Kidney epithelial cell (primary cell): ENCODE measurements around the gene GPR68. TPM values are rescaled to one million over a fixed set of nuclear protein-coding genes. Genes with fewer than 3 reads are reported as not detected.
A peak's percentile ranks its signal among the peaks of the same experiment; 100 is the strongest.

Experiments
- DNase-seq: peaks from one replicate; pipeline ENCODE4 v3.0.0-alpha.2; 2010; ENCODE audit warnings: low read depth
- H3K27me3 ChIP-seq: 2 replicates; pipeline ENCODE4 v1.6.0; 2011; ENCODE audit warnings: low read length; ENCODE audit not compliant: control insufficient read depth, insufficient read depth
- H3K36me3 ChIP-seq: 2 replicates; pipeline ENCODE4 v1.5.1; 2011; ENCODE audit warnings: low read length; ENCODE audit not compliant: control insufficient read depth, insufficient read depth
- H3K4me3 ChIP-seq: 2 replicates; pipeline ENCODE4 v1.5.1; 2011; ENCODE audit warnings: low read depth, mild to moderate bottlenecking, control low read depth, low read length
- CTCF ChIP-seq: IDR thresholded peaks from 2 replicates; pipeline ENCODE4 v1.5.1; 2011; ENCODE audit warnings: mild to moderate bottlenecking, moderate library complexity, low read length, control low read depth, inconsistent platforms; ENCODE audit not compliant: insufficient read depth, poor library complexity, severe bottlenecking
- total RNA-seq: library from RNA; depleted of rRNA; stranded (reverse); fragments of >200 nt; gene quantifications from 2 replicates; pipeline ENCODE4 v1.2.3, GENCODE V29; 2015

The GPR68 gene
- total RNA-seq, 1 donor from 2014 or later: 4.7 TPM

DNA sequence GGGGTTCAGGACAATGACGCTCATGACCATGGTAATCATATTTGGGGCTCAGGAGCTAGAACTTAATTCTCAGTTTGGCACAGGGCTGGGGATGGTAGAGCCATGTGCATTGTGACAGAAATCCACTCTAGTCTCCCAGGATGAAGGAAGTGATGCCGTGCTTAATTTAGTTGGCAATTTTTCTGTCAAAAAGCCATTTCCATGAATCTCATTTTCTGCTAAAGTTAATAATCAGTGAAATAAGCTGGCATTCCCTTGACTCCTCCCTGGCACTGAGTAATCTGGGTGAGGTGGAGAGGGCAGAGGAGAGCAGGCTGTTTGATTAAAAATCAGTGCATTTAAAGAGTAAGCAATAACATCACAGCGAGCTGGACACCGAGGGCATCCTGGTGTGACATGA, 45.0 kb upstream of the GPR68 start:
- TF ChIP-seq CTCF: no peak
- no peak for DNase-seq
- H3K36me3 ChIP-seq: no peaks in the 10 kb centered on the region
- H3K27me3 ChIP-seq: no peaks in the 10 kb centered on the region
- H3K4me3 ChIP-seq: no peak overlapping the region

DNA sequence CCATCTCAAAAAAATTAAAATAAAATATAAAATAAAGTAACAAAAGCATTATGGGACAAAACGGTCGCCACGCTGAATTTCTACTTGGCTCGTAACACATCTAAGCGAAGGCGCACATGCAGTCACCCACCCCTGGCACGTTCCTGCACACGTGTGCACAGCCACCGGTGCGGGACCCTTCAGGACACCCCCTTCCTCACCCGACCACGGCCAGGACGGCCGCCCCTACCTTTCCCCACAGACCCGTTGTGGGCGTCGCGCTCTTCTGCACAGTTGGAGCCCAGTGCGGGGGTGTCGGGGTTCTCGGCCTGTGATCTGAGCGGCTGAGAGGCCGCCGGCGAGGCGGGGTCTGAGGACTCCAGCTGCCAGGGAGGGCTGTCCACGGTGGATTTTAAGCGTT, 44.4 kb upstream of the GPR68 start:
- DNase-seq: no peak
- Histone ChIP-seq H3K4me3 (no peak overlapping the region), H3K27me3 (no peaks in the 10 kb centered on the region), H3K36me3 (no peaks in the 10 kb centered on the region)
- no peak for TF ChIP-seq CTCF

- H3K27me3 ChIP-seq: no peaks in the 10 kb centered on the region
- no peak overlapping the region for H3K4me3 ChIP-seq
- peak; percentile 87 for TF ChIP-seq CTCF
- no peaks in the 10 kb centered on the region for H3K36me3 ChIP-seq
- DNase-seq: no peak
These were observed 42.0 kb upstream of the GPR68 start for GRCh38 chr14:91286530-91286937.

GRCh38 chr14:91284791-91285548, 40.5 kb upstream of the GPR68 start:
- no peak for TF ChIP-seq CTCF
- no peak overlapping the region for H3K4me3 ChIP-seq
- no peak for DNase-seq
- no peaks in the 10 kb centered on the region for H3K27me3 ChIP-seq
- no peaks in the 10 kb centered on the region for H3K36me3 ChIP-seq

DNA sequence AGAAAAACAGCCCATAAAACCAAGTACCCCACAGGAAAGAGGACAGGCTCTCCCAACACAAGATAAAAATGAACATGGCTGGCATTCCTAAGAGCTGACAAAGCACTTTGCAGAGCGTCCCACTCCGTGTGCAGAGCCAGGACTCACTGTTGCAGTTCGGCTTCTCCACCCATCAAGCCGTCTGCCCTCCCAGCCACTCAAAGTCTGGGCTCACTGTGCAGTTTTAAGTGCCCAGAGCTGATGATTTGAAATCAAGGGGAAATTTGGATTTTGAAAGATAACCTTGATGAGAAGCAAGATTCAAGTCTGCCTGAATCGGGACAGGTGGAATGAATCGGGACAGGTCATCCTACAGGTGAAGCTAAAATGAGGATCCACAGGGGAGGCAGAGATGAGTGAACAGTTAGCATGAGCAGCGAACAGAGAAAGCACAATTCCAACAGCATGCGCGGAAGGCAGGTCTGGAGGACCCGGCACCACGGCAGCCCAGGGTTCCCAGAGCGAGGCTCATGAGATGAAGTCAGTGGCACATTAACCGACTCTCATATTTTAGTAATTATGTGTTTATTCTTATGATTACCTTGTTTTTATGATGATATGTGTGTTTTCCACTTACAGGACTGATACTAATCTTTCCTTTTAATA, 39.8 kb upstream of the GPR68 start:
- Histone ChIP-seq H3K27me3 (no peaks in the 10 kb centered on the region), H3K4me3 (no peak overlapping the region), H3K36me3 (no peaks in the 10 kb centered on the region)
- TF ChIP-seq CTCF: no peak
- DNase-seq: peak; percentile 28
